ENCODE results near the gene ZNF286A.
"Not testable (repeated sequence)": the region's sequence is repeated elsewhere in the genome, so short reads cannot be mapped to it uniquely, and the experiment has no call there.

The ZNF286A gene

GRCh38 chr17:15699413-15699924, at the start of gene ZNF286A:
Gene ZNF286A (plus strand): TSS chr17:15699752. CDS start chr17:15700330, 578 bp downstream.
- FAIRE-seq: peak; percentile 96

GRCh38 chr17:15649861-15650421, 49.6 kb upstream of the ZNF286A start:
- FAIRE-seq: no peak

- FAIRE-seq: no peak
Measured at GRCh38 chr17:15650741-15651582, 48.6 kb upstream of the ZNF286A start.

- no peak for FAIRE-seq
Measured at GRCh38 chr17:15651583-15652110, 47.9 kb upstream of the ZNF286A start.

GRCh38 chr17:15652960-15653359, 46.6 kb upstream of the ZNF286A start:
- no peak for FAIRE-seq

GRCh38 chr17:15654401-15654800, 45.2 kb upstream of the ZNF286A start:
- not testable (repeated sequence) for FAIRE-seq

- no peak for FAIRE-seq
Measured at GRCh38 chr17:15654886-15655561, 44.5 kb upstream of the ZNF286A start.

GRCh38 chr17:15657868-15658267, 41.7 kb upstream of the ZNF286A start:
- no peak for FAIRE-seq

- no peak for FAIRE-seq
Measured at GRCh38 chr17:15658296-15658695, 41.3 kb upstream of the ZNF286A start.

GRCh38 chr17:15659236-15659635, 40.3 kb upstream of the ZNF286A start:
- FAIRE-seq: no peak

- no peak for FAIRE-seq
Measured at GRCh38 chr17:15659663-15660062, 39.9 kb upstream of the ZNF286A start.

GRCh38 chr17:15660077-15660476, 39.5 kb upstream of the ZNF286A start:
- no peak for FAIRE-seq

GRCh38 chr17:15662681-15663080, 36.9 kb upstream of the ZNF286A start:
- no peak for FAIRE-seq

GRCh38 chr17:15663176-15663575, 36.4 kb upstream of the ZNF286A start:
- no peak for FAIRE-seq

GRCh38 chr17:15663691-15664090, 35.9 kb upstream of the ZNF286A start:
- no peak for FAIRE-seq

GRCh38 chr17:15669526-15669925, 30.0 kb upstream of the ZNF286A start:
- not testable (repeated sequence) for FAIRE-seq

- FAIRE-seq: not testable (repeated sequence)
Measured at GRCh38 chr17:15674640-15675039, 24.9 kb upstream of the ZNF286A start.

- FAIRE-seq: not testable (repeated sequence)
Measured at GRCh38 chr17:15675991-15676390, 23.6 kb upstream of the ZNF286A start.

- FAIRE-seq: not testable (repeated sequence)
Measured at GRCh38 chr17:15683135-15683534, 16.4 kb upstream of the ZNF286A start.

- not testable (repeated sequence) for FAIRE-seq
Measured at GRCh38 chr17:15683824-15684478, 15.6 kb upstream of the ZNF286A start, which contains the start of gene TRIM16. Gene TRIM16 (minus strand): TSS chr17:15684311. CDS start chr17:15651609, 32,702 bp downstream.

GRCh38 chr17:15687494-15687893, 12.1 kb upstream of the ZNF286A start:
- FAIRE-seq: not testable (repeated sequence)

GRCh38 chr17:15698967-15699366, 585 bp upstream of the ZNF286A start:
- not testable (repeated sequence) for FAIRE-seq
